OCI-LY7 (cell line): ENCODE measurements around the gene LCT. TPM values are rescaled to one million over a fixed set of nuclear protein-coding genes. Genes with fewer than 3 reads are reported as not detected.

Experiments
- BruUV-seq: library from RNA; stranded (reverse); fragments of 400-500 nt; replicated peaks from 2 replicates; lab custom pipeline; 2021; lab: Mats Ljungman, UMichigan
- CTCF ChIA-PET: fragments of 300-600 bp; sonication (Branson Sonifier 250); formaldehyde crosslinking; loops from one replicate; lab custom pipeline; 2022; ENCODE audit warnings: antibody characterized with exemption; ENCODE audit not compliant: unreplicated experiment; lab: Charles Lee
- POLR2A ChIA-PET: fragments of 300-600 bp; sonication (Branson Sonifier 250); formaldehyde crosslinking; loops from one replicate; lab custom pipeline; 2022; ENCODE audit warnings: antibody characterized with exemption; lab: Charles Lee
- DNase-seq: peaks from one replicate; pipeline ENCODE4 v3.0.0-alpha.2; 2015; ENCODE audit warnings: low spot score
- H2AFZ ChIP-seq: fragments of 200-600 bp; sonication (generic), shearing (Covaris generic); 2 replicates; pipeline ENCODE4 v1.6.1; 2014; ENCODE audit warnings: mild to moderate bottlenecking, antibody characterized with exemption, low read length, moderate library complexity
- H3K27ac ChIP-seq: fragments of 200-600 bp; sonication (generic); 2 replicates; pipeline ENCODE4 v1.5.1; 2014; ENCODE audit warnings: mixed run types, low read depth, mild to moderate bottlenecking, moderate library complexity, low read length, inconsistent platforms; ENCODE audit not compliant: poor library complexity, severe bottlenecking
- H3K36me3 ChIP-seq: fragments of 200-600 bp; sonication (generic); 2 replicates; pipeline ENCODE4 v1.6.1; 2014; ENCODE audit warnings: mild to moderate bottlenecking, antibody characterized with exemption, low read length, moderate library complexity, mixed read lengths; ENCODE audit not compliant: insufficient read depth
- H3K4me1 ChIP-seq: fragments of 200-600 bp; sonication (generic); 2 replicates; pipeline ENCODE4 v1.5.1; 2014; ENCODE audit warnings: mild to moderate bottlenecking, low read length; ENCODE audit not compliant: insufficient read depth, poor library complexity, severe bottlenecking
- H3K4me2 ChIP-seq: fragments of 200-600 bp; sonication (generic); 2 replicates; pipeline ENCODE4 v1.6.1; 2014; ENCODE audit warnings: mild to moderate bottlenecking, low read length
- H3K4me3 ChIP-seq: fragments of 200-600 bp; sonication (generic); 2 replicates; pipeline ENCODE4 v1.5.1; 2014; ENCODE audit warnings: mild to moderate bottlenecking, low read depth, low read length; ENCODE audit not compliant: poor library complexity, severe bottlenecking
- H3K79me2 ChIP-seq: fragments of 200-600 bp; sonication (generic); 2 replicates; pipeline ENCODE4 v1.6.1; 2016; ENCODE audit warnings: low read depth, mild to moderate bottlenecking, low read length, moderate library complexity, mixed read lengths; ENCODE audit not compliant: insufficient read depth
- H3K9me2 ChIP-seq: fragments of 200-600 bp; sonication (generic); 2 replicates; pipeline ENCODE4 v1.6.1; 2016; ENCODE audit warnings: mild to moderate bottlenecking, low read length, mixed read lengths; ENCODE audit not compliant: insufficient read depth
- H3K9me3 ChIP-seq: fragments of 200-600 bp; sonication (generic); 2 replicates; pipeline ENCODE4 v1.6.1; 2014; ENCODE audit warnings: mild to moderate bottlenecking, mixed run types, low read length, mixed read lengths
- H4K20me1 ChIP-seq: fragments of 200-600 bp; sonication (generic); 2 replicates; pipeline ENCODE4 v1.6.1; 2014; ENCODE audit warnings: mild to moderate bottlenecking, antibody characterized with exemption, low read length, moderate library complexity, mixed read lengths; ENCODE audit not compliant: insufficient read depth
- EZH2phosphoT487 ChIP-seq: fragments of 200-600 bp; sonication (generic); IDR thresholded peaks from 2 replicates; pipeline ENCODE4 v1.6.1; 2018; ENCODE audit warnings: low read depth, borderline replicate concordance, mild to moderate bottlenecking, mixed run types, antibody characterized with exemption, low read length, moderate library complexity, mixed read lengths
- intact Hi-C: fragments of 100-400 bp; cut with micrococcal nuclease; formaldehyde crosslinking; loops from one replicate; pipeline ENCODE4 v1.10.0; 2022; ENCODE audit not compliant: unreplicated experiment
- total RNA-seq, 2 experiments: library from RNA; depleted of rRNA in 1 of 2; stranded (reverse); fragments of >200 nt in 1 of 2; shearing (Covaris generic) in 1 of 2; gene quantifications; 2 replicates each; pipeline ENCODE4 v1.2.3, GENCODE V29; 2014 to 2022
- TF ChIP-seq, protein P1 (sequence below): fragments of 200-600 bp; sonication (generic); conservative IDR thresholded peaks from 2 replicates; pipeline ENCODE4 v1.5.1; 2014; ENCODE audit warnings: mild to moderate bottlenecking, antibody characterized with exemption, low read length, moderate library complexity, mixed read lengths

LCT gene
- total RNA-seq, 2 experiments from 2014 or later = 0.15 to 0.54 TPM

DNA sequence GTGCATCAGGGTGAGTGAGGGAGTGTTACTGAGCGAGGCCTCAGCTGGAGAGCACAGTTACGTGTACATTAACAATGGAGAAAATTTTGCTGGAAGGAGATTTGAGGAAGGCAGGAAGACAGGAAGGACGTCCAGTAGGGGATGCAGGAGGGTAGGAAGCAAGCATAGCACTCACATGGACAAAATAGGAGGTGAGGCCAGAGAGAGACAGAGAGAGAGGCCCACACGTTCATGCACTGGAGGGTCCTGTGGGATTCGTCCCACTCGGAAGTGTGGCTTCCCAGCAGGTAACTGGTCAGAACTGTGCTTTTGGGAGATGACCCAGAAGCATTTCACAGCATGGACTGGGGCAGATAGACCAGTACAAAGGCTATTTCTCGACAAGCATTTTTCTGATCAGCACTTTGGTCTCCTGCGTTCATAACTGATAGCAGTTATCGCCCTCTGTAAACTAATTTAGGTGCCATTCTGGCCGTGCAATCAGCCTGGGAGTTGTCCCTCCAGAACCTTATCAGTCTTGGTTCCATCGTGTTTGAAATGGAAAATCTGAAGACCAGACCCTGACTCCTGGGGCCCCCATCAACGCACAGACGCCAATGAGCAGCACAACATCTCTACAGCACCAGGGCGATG lies 5.7 kb downstream of the LCT start:
- intact Hi-C loops = no loop called here
- Histone ChIP-seq H3K4me1 (no peaks in the 10 kb centered on the region), H3K4me3 (no peak overlapping the region), H3K4me2 (no peak overlapping the region), H4K20me1 (no peaks in the 10 kb centered on the region), H3K9me3 (no peaks in the 10 kb centered on the region), H3K27ac (no peak overlapping the region), H3K79me2 (no peaks in the 10 kb centered on the region), H3K36me3 (no peaks in the 10 kb centered on the region), H3K9me2 (no peaks in the 10 kb centered on the region), H2AFZ (no peak overlapping the region)
- DNase-seq = no peak
- ChIA-PET POLR2A (no interaction called here), CTCF (no interaction called here)
- no peak for TF ChIP-seq EZH2phosphoT487
- TF ChIP-seq, protein P1, sequence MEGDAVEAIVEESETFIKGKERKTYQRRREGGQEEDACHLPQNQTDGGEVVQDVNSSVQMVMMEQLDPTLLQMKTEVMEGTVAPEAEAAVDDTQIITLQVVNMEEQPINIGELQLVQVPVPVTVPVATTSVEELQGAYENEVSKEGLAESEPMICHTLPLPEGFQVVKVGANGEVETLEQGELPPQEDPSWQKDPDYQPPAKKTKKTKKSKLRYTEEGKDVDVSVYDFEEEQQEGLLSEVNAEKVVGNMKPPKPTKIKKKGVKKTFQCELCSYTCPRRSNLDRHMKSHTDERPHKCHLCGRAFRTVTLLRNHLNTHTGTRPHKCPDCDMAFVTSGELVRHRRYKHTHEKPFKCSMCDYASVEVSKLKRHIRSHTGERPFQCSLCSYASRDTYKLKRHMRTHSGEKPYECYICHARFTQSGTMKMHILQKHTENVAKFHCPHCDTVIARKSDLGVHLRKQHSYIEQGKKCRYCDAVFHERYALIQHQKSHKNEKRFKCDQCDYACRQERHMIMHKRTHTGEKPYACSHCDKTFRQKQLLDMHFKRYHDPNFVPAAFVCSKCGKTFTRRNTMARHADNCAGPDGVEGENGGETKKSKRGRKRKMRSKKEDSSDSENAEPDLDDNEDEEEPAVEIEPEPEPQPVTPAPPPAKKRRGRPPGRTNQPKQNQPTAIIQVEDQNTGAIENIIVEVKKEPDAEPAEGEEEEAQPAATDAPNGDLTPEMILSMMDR = no peak
- BruUV-seq = no TSS peak

DNA sequence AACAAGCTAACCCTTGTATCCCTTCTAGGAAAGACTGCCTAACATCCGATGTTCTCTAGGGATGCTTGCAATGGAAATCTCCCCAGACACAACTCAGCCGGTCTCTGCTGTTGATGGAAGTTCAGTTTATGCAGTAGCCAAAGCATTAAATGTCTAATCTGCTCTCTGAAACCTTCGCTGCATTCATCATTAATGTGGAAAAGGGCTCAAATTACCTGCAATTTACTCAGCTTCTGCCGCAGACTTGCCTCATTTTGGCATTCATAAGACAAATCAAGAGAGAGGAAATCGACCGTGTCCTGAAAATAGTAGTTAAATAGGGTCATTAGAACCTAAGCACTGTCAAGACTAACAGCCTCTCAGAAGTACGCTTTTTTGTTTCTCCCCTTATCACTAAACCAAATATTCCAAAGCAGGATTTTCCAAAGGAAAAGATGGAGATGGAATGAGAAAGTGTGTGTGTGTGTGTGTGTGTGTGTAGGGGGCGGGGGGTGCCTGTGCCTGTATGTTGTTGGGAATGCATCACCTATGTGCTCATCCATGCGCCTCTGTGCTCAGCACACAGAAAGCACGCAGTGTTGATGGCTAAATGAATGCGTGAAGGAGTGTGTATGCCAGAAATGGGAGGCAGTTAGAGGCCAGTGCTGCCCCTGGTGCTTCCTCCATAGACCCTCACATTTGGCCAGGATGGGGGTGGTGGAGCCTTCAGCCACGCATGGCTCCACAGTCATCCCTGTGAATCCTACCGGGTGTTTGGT lies 7.4 kb downstream of the LCT start:
- CTCF ChIA-PET = no interaction called here
- intact Hi-C loops = no loop called here
- H3K79me2 ChIP-seq = no peaks in the 10 kb centered on the region

More for the DNA sequence above, 7.4 kb downstream of the LCT start:
- TF ChIP-seq, protein P1 = no peak
- TF ChIP-seq EZH2phosphoT487 = no peak
- POLR2A ChIA-PET = no interaction called here
- Histone ChIP-seq H3K4me3 (no peak overlapping the region), H2AFZ (no peak overlapping the region), H3K4me1 (no peaks in the 10 kb centered on the region), H3K4me2 (no peak overlapping the region), H3K36me3 (no peaks in the 10 kb centered on the region), H3K9me3 (no peaks in the 10 kb centered on the region), H4K20me1 (no peaks in the 10 kb centered on the region), H3K9me2 (no peaks in the 10 kb centered on the region), H3K27ac (no peak overlapping the region)
- no peak for DNase-seq
- no TSS peak for BruUV-seq
